K562 (cell line): ENCODE data around the gene PRELID2. TPM values are rescaled to one million over a fixed set of nuclear protein-coding genes. Genes with fewer than 3 reads are reported as not detected.

Experiments
- ATAC-seq: fragments of 200-7000 bp; cut with Tn5 transposase; 3 replicates; pipeline ENCODE4 v1.9.1; 2020; ENCODE audit warnings: moderate library complexity
- BruUV-seq: library from RNA; stranded (reverse); fragments of 400-500 nt; replicated peaks from 2 replicates; lab custom pipeline; 2021; lab: Mats Ljungman, UMichigan
- CTCF ChIA-PET: fragments of 300-600 bp; formaldehyde crosslinking; extraction: SDS; loops from one replicate; lab custom pipeline; 2021; ENCODE audit warnings: low intra/inter-chr PET ratio; lab: Yijun Ruan, JAX
- POLR2A ChIA-PET: fragments of 300-600, 350-650 bp; sonication (Branson Sonifier 250); formaldehyde crosslinking; extraction: SDS; loops from one replicate; lab custom pipeline; 2021; ENCODE audit warnings: antibody characterized with exemption, inconsistent platforms; lab: Yijun Ruan, JAX
- DNase-seq, 4 experiments: peaks; one replicate each; pipeline versions ENCODE4 v3.0.0 to v3.0.0-alpha.2; 2011 to 2018; ENCODE audit warnings: low spot score in 3 of 4, mixed read lengths in 3 of 4; ENCODE audit errors: extremely low read depth in 1 of 4
- FAIRE-seq: peaks from 2 replicates; lab custom pipeline; 2011; peaks lifted over from hg19 to GRCh38; lab: Jason Lieb, UNC
- H2AFZ ChIP-seq: 2 replicates; pipeline ENCODE4 v1.6.0; 2011; ENCODE audit warnings: low read depth, low read length, control low read depth, inconsistent platforms
- H3K27ac ChIP-seq: fragments of 200-600 bp; 3 replicates; pipeline ENCODE4 v1.8.0; 2011; ENCODE audit warnings: low read depth, mild to moderate bottlenecking, control low read depth, inconsistent platforms, low read length, moderate library complexity, mixed read lengths; ENCODE audit errors: extremely low read depth
- H3K27me3 ChIP-seq, 2 experiments: fragments of 300-600 bp in 1 of 2; 2 replicates in 1 of 2; 3 replicates in 1 of 2; pipeline versions ENCODE4 v1.6.0 to v1.8.0; 2011; ENCODE audit warnings: inconsistent platforms in 2 of 2, low read length in 2 of 2, mild to moderate bottlenecking in 1 of 2, mixed read lengths in 1 of 2, moderate library complexity in 1 of 2; ENCODE audit not compliant: control insufficient read depth in 2 of 2, insufficient read depth in 2 of 2
- H3K36me3 ChIP-seq: fragments of 300-600 bp; 3 replicates; pipeline ENCODE4 v1.8.0; 2011; ENCODE audit warnings: mild to moderate bottlenecking, low read length, inconsistent platforms; ENCODE audit not compliant: control insufficient read depth, insufficient read depth
- H3K4me1 ChIP-seq, 2 experiments: fragments of 200-600 bp in 1 of 2; replicated peaks in 1 of 2; 2 replicates in 1 of 2; 3 replicates in 1 of 2; pipeline versions ENCODE4 v1.5.1 to v1.8.0; 2011; ENCODE audit warnings: inconsistent platforms in 2 of 2, low read length in 2 of 2, mild to moderate bottlenecking in 1 of 2, mixed read lengths in 1 of 2, moderate library complexity in 1 of 2; ENCODE audit not compliant: control insufficient read depth in 2 of 2, insufficient read depth in 2 of 2
- H3K4me2 ChIP-seq: 2 replicates; pipeline ENCODE4 v1.6.1; 2011; ENCODE audit warnings: low read length, control low read depth, inconsistent platforms, mixed read lengths; ENCODE audit not compliant: insufficient read depth
- H3K4me3 ChIP-seq: fragments of 200-600 bp; sonication (generic), shearing (Covaris generic); 2 replicates; pipeline ENCODE4 v1.5.1; 2016; ENCODE audit warnings: control low read depth, inconsistent platforms
- H3K79me2 ChIP-seq: fragments of 200-600 bp; 3 replicates; pipeline ENCODE4 v1.8.0; 2011; ENCODE audit warnings: low read length, inconsistent platforms; ENCODE audit not compliant: control insufficient read depth, insufficient read depth
- H3K9ac ChIP-seq, 2 experiments: 2 replicates each; pipeline versions ENCODE4 v1.6.0 to v1.6.1; 2011; ENCODE audit warnings: low read depth in 2 of 2, low read length in 2 of 2, control low read depth in 1 of 2, inconsistent platforms in 1 of 2, mild to moderate bottlenecking in 1 of 2, mixed read lengths in 1 of 2; ENCODE audit not compliant: insufficient read depth in 1 of 2
- H3K9me1 ChIP-seq: one replicate; pipeline ENCODE4 v1.6.0; 2011; ENCODE audit warnings: inconsistent platforms, mild to moderate bottlenecking, low read length, moderate library complexity; ENCODE audit not compliant: control insufficient read depth, insufficient read depth
- H3K9me3 ChIP-seq: replicated peaks from 2 replicates; pipeline ENCODE4 v1.5.1; 2011; ENCODE audit warnings: low read depth, low read length, inconsistent platforms; ENCODE audit not compliant: control insufficient read depth, insufficient read depth
- H4K20me1 ChIP-seq: replicated peaks from 2 replicates; pipeline ENCODE4 v1.6.1; 2011; ENCODE audit warnings: low read length, inconsistent platforms, mixed read lengths; ENCODE audit not compliant: control insufficient read depth, insufficient read depth
- CBX8 ChIP-seq: fragments of 200-600 bp; sonication (generic); IDR thresholded peaks from 2 replicates; pipeline ENCODE4 v1.6.1; 2012; ENCODE audit warnings: borderline replicate concordance, mixed run types, low read depth, mild to moderate bottlenecking, moderate library complexity, mixed read lengths, low read length, control low read depth, inconsistent platforms; ENCODE audit not compliant: poor library complexity, severe bottlenecking; ENCODE audit errors: extremely low read depth
- ELF4 ChIP-seq: fragments of 450-650 bp; formaldehyde crosslinking; IDR thresholded peaks from 2 replicates; pipeline ENCODE4 v1.4.0; 2022; ENCODE audit warnings: missing genetic modification characterization
- GATAD2B ChIP-seq: fragments of 450-650 bp; IDR thresholded peaks from 2 replicates; pipeline ENCODE4 v1.6.1; 2017; ENCODE audit warnings: mild to moderate bottlenecking, borderline replicate concordance
- HBP1 ChIP-seq: fragments of 450-650 bp; formaldehyde crosslinking; IDR thresholded peaks from 2 replicates; pipeline ENCODE4 v1.4.0; 2022; ENCODE audit warnings: missing genetic modification characterization
- HDAC2 ChIP-seq: fragments of 450-650 bp; IDR thresholded peaks from 2 replicates; pipeline ENCODE4 v1.6.1; 2016; ENCODE audit warnings: mild to moderate bottlenecking
- HMGXB4 ChIP-seq: sonication (generic); formaldehyde crosslinking; IDR thresholded peaks from 2 replicates; pipeline ENCODE4 v1.8.1; 2023; ENCODE audit warnings: mild to moderate bottlenecking, missing genetic modification reagents
- KLF13 ChIP-seq: fragments of 450-650 bp; IDR thresholded peaks from 2 replicates; pipeline ENCODE4 v1.6.1; 2016; ENCODE audit warnings: missing genetic modification characterization, low read depth, mild to moderate bottlenecking, missing compliant biosample characterization, moderate library complexity, borderline replicate concordance
- NR4A1 ChIP-seq, 2 experiments: fragments of 250-450 bp in 1 of 2; fragments of 450-650 bp in 1 of 2; sonication (Bioruptor Pico) in 1 of 2; IDR thresholded peaks; 2 replicates each; pipeline versions ENCODE4 v1.4.0 to v1.6.1; 2016 to 2020; ENCODE audit warnings: mild to moderate bottlenecking in 2 of 2, missing compliant biosample characterization in 1 of 2, missing genetic modification characterization in 1 of 2, moderate library complexity in 1 of 2
- POLR2G ChIP-seq: fragments of 200-400 bp; formaldehyde crosslinking; IDR thresholded peaks from 2 replicates; pipeline ENCODE4 v1.6.1; 2017; ENCODE audit warnings: low read depth, mild to moderate bottlenecking, antibody characterized with exemption, low read length, moderate library complexity
- PRPF4 ChIP-seq: fragments of 200-400 bp; formaldehyde crosslinking; IDR thresholded peaks from one replicate; pipeline ENCODE4 v1.6.1; 2017; ENCODE audit warnings: low read length, low read depth, mild to moderate bottlenecking; ENCODE audit not compliant: insufficient read depth, poor library complexity, severe bottlenecking
- TGIF2 ChIP-seq: sonication (generic); formaldehyde crosslinking; IDR thresholded peaks from 2 replicates; pipeline ENCODE4 v1.8.1; 2022; ENCODE audit warnings: mild to moderate bottlenecking, missing genetic modification reagents, moderate library complexity
- VEZF1 ChIP-seq: fragments of 200-800 bp; sonication (Bioruptor generic); IDR thresholded peaks from 2 replicates; pipeline ENCODE4 v1.6.1; 2017; ENCODE audit warnings: missing genetic modification characterization, missing compliant biosample characterization
- ZNF197 ChIP-seq: fragments of 200-800 bp; sonication (Bioruptor generic); IDR thresholded peaks from 2 replicates; pipeline ENCODE4 v1.6.1; 2016; ENCODE audit warnings: low read depth, missing genetic modification characterization, missing compliant biosample characterization
- ZNF316 ChIP-seq: fragments of 450-650 bp; IDR thresholded peaks from 2 replicates; pipeline ENCODE4 v1.6.1; 2016
- ZNF347 ChIP-seq: fragments of 450-650 bp; formaldehyde crosslinking; IDR thresholded peaks from 2 replicates; pipeline ENCODE4 v1.4.0; 2020; ENCODE audit warnings: low read depth, mild to moderate bottlenecking, moderate library complexity
- ZNF583 ChIP-seq: fragments of 250-450 bp; sonication (Bioruptor Pico); IDR thresholded peaks from 2 replicates; pipeline ENCODE4 v1.4.0; 2020
- whole genome bisulfite sequencing: fragments of 100-300 bp; shearing (Covaris generic); methylation state at CpG from one replicate; pipeline ENCODE4 v1.1.6; 2016; ENCODE audit warnings: low coverage, mixed read lengths; ENCODE audit not compliant: insufficient coverage; ENCODE audit errors: missing lambda C conversion rate; 5-methylcytosine and 5-hydroxymethylcytosine counted together
- in situ Hi-C: fragments of 300-500 bp; cut with MboI; formaldehyde crosslinking; loops from 4 replicates; pipeline ENCODE4 v1.15.0; 2018; ENCODE audit warnings: inconsistent platforms, mixed read lengths
- intact Hi-C: fragments of 100-400 bp; cut with micrococcal nuclease; formaldehyde crosslinking; loops from 2 replicates; pipeline ENCODE4 v1.14.2; 2022
- polyA plus RNA-seq, 8 experiments: library from polyadenylated mRNA; depleted of rRNA in 4 of 8; stranded (reverse) in 5 of 8; unstranded in 3 of 8; fragments of >200 nt; fragmentation: Nextera tagmentation in 2 of 8; fragmentation: Illumina TruSeq in 1 of 8; extraction: Ambion mirVana in 2 of 8; extraction: Trizol in 1 of 8; gene quantifications; 2 replicates each; pipeline versions ENCODE4 v1.2.1 to v1.2.3, GENCODE V29; 2011 to 2014; ENCODE audit warnings: inconsistent platforms in 1 of 8, missing spikeins in 1 of 8
- total RNA-seq, 7 experiments: library from RNA; depleted of rRNA in 6 of 7; stranded (reverse); fragments of >200 nt in 6 of 7; fragmentation: Illumina TruSeq in 2 of 7; extraction: Trizol in 2 of 7; gene quantifications; 2 replicates each; pipeline versions ENCODE4 v1.2.1 to v1.2.3, GENCODE V29; 2011 to 2021; ENCODE audit warnings: low replicate concordance in 1 of 7

The PRELID2 gene
- total and polyA plus RNA-seq, 9 of the 15 experiments (the other 6 are each of a cell fraction or from before 2014, with no cell fraction given) = 6.4 to 68.2 (median 28.8) TPM

DNA sequence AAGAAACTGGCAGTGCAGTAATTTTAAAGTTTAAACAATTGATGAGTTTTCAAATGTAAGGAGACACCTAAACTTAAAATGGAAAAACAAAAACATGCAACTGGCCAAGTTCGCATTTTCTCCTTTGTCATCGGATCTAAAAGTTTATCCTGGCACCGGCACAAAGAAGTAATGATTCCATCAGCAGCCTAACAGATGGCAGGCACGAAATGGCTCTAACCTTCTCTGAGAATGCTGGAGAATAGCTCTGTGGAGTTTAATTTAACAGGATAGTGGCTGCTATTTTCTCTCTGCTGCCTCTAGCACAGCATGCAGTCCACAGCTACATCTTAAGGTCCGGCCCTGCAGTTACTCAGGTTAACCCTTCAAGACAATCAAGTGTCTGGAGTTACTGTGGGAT lies 82.2 kb downstream of the PRELID2 start:
- no peak overlapping the region for H3K27ac ChIP-seq
- H3K9ac ChIP-seq = no peak overlapping the region

More for the DNA sequence above, 82.2 kb downstream of the PRELID2 start:
- Histone ChIP-seq H2AFZ (no peak overlapping the region), H3K9me3 (no peaks in the 10 kb centered on the region), H3K36me3 (no peaks in the 10 kb centered on the region), H3K9me1 (no peaks in the 10 kb centered on the region), H3K4me1 (no peaks in the 10 kb centered on the region), H4K20me1 (no peaks in the 10 kb centered on the region), H3K79me2 (no peaks in the 10 kb centered on the region), H3K27me3 (no peaks in the 10 kb centered on the region), H3K4me2 (no peak overlapping the region), H3K4me3 (no peak overlapping the region)
- POLR2A ChIA-PET = no interaction called here
- 64% methylated on average over 5 of the region's 5 CpGs for WGBS
- DNase-seq = no peak
- FAIRE-seq = no peak
- TF ChIP-seq TGIF2 (CRISPR knock-in tag) (no peak), ZNF316 (no peak), ELF4 (CRISPR knock-in tag) (no peak), CBX8 (no peak), ZNF347 (CRISPR knock-in tag) (no peak), ZNF197 (CRISPR knock-in tag) (no peak), HBP1 (CRISPR knock-in tag) (no peak), GATAD2B (no peak), HDAC2 (no peak), NR4A1 (CRISPR knock-in tag; IDR thresholded peaks at IDR 0.05) (no peak), NR4A1 (tag; IDR thresholded peaks at IDR 0.05) (no peak), POLR2G (no peak), HMGXB4 (no peak), VEZF1 (CRISPR knock-in tag) (no peak), KLF13 (tag) (no peak), ZNF583 (CRISPR knock-in tag) (no peak), PRPF4 (no peak)
- no peak for ATAC-seq
- in situ Hi-C loops (no loop called here), intact Hi-C loops (no loop called here)
- BruUV-seq = no TSS peak
- CTCF ChIA-PET = no interaction called here
